B cell (primary cell): ENCODE results near the gene MPP7. TPM values are rescaled to one million over a fixed set of nuclear protein-coding genes. Genes with fewer than 3 reads are reported as not detected.

Source experiments
- ATAC-seq: fragments of 200-7000 bp; cut with Tn5 transposase; one replicate; pipeline ENCODE4 v1.10.0; 2021; ENCODE audit warnings: low read depth, mild to moderate bottlenecking, moderate number of reproducible peaks, moderate library complexity
- CTCF ChIA-PET: fragments of 350-600 bp; sonication (Branson Sonifier 250); formaldehyde crosslinking; loops from one replicate; lab custom pipeline; 2021; ENCODE audit warnings: antibody characterized with exemption, inconsistent platforms; lab: Charles Lee
- POLR2A ChIA-PET: fragments of 350-600 bp; sonication (Branson Sonifier 250); formaldehyde crosslinking; loops from one replicate; lab custom pipeline; 2021; ENCODE audit warnings: antibody characterized with exemption; lab: Charles Lee
- DNase-seq: peaks from one replicate; pipeline ENCODE4 v3.0.0; 2013
- H2AFZ ChIP-seq: 2 replicates; pipeline ENCODE4 v1.6.1; 2012; ENCODE audit warnings: mild to moderate bottlenecking, low read depth, low read length; ENCODE audit not compliant: insufficient read depth, poor library complexity, severe bottlenecking
- H3K27ac ChIP-seq, 2 donors: 1 replicate in 1 of 2; 2 replicates in 1 of 2; pipeline ENCODE4 v1.5.1; 2012 to 2013; ENCODE audit warnings: low read length in 2 of 2, mild to moderate bottlenecking in 2 of 2, moderate library complexity in 1 of 2
- H3K27me3 ChIP-seq, 4 experiments: fragments of 200-600 bp in 1 of 4; sonication (generic) in 1 of 4; replicated peaks in 1 of 4; 1 replicate in 2 of 4; 2 replicates in 2 of 4; pipeline versions ENCODE4 v1.6.1 to v1.7.0; 2013 to 2016; ENCODE audit warnings: low read length in 3 of 4, mild to moderate bottlenecking in 2 of 4, mixed read lengths in 1 of 4, moderate library complexity in 1 of 4; ENCODE audit not compliant: insufficient read depth in 4 of 4, control insufficient read depth in 3 of 4; ENCODE audit errors: control extremely low read depth in 1 of 4
- H3K36me3 ChIP-seq, 2 experiments: replicated peaks in 1 of 2; 1 replicate in 1 of 2; 2 replicates in 1 of 2; pipeline versions ENCODE4 v1.6.1 to v1.7.1; 2013; ENCODE audit warnings: low read length in 1 of 2; ENCODE audit not compliant: insufficient read depth in 2 of 2, control insufficient read depth in 1 of 2; ENCODE audit errors: control extremely low read depth in 1 of 2, extremely low read depth in 1 of 2
- H3K4me1 ChIP-seq, 2 donors: fragments of 200-600 bp in 1 of 2; sonication (generic) in 1 of 2; 1 replicate in 1 of 2; 2 replicates in 1 of 2; pipeline versions ENCODE4 v1.5.1 to v1.6.1; 2013 to 2017; ENCODE audit warnings: low read length in 2 of 2; ENCODE audit not compliant: control insufficient read depth in 2 of 2, insufficient read depth in 2 of 2
- H3K4me2 ChIP-seq: replicated peaks from 2 replicates; pipeline ENCODE3; 2012; ENCODE audit warnings: mild to moderate bottlenecking, low read depth, low read length; ENCODE audit not compliant: poor library complexity, severe bottlenecking
- H3K4me3 ChIP-seq, 5 experiments: fragments of 200-600 bp in 1 of 5; sonication (generic) in 1 of 5; 1 replicate in 3 of 5; 2 replicates in 2 of 5; pipeline versions ENCODE4 v1.5.1 to v1.7.0; 2011 to 2016; ENCODE audit warnings: low read length in 4 of 5, mild to moderate bottlenecking in 4 of 5, low read depth in 2 of 5, control low read depth in 1 of 5, moderate library complexity in 1 of 5; ENCODE audit not compliant: insufficient read depth in 1 of 5; ENCODE audit errors: control extremely low read depth in 1 of 5, extremely low read depth in 1 of 5
- H3K79me2 ChIP-seq: fragments of 200-600 bp; sonication (generic); one replicate; pipeline ENCODE4 v1.6.0; 2016; ENCODE audit warnings: low read length; ENCODE audit not compliant: control insufficient read depth, insufficient read depth
- H3K9ac ChIP-seq: fragments of 200-600 bp; sonication (generic); 2 replicates; pipeline ENCODE4 v1.6.1; 2017; ENCODE audit warnings: mild to moderate bottlenecking, low read length, moderate library complexity
- H3K9me3 ChIP-seq, 3 donors: one replicate each; pipeline versions ENCODE4 v1.6.1 to v1.7.1; 2013; ENCODE audit warnings: low read length in 2 of 3; ENCODE audit not compliant: control insufficient read depth in 2 of 3, insufficient read depth in 1 of 3; ENCODE audit errors: control extremely low read depth in 1 of 3
- H4K20me1 ChIP-seq: 2 replicates; pipeline ENCODE4 v1.6.0; 2012; ENCODE audit warnings: mild to moderate bottlenecking, low read length; ENCODE audit not compliant: insufficient read depth, control insufficient read depth, poor library complexity, severe bottlenecking
- H3K27ac Mint-ChIP-seq: one replicate; pipeline ENCODE4 v1.8.0; 2021; ENCODE audit warnings: mixed read lengths
- H3K27me3 Mint-ChIP-seq: one replicate; pipeline ENCODE4 v1.8.0; 2021; ENCODE audit warnings: mixed read lengths
- H3K4me1 Mint-ChIP-seq: one replicate; pipeline ENCODE4 v1.8.0; 2021; ENCODE audit warnings: mixed read lengths
- H3K4me3 Mint-ChIP-seq: one replicate; pipeline ENCODE4 v1.8.0; 2021; ENCODE audit warnings: mixed read lengths
- H3K9me3 Mint-ChIP-seq: one replicate; pipeline ENCODE4 v1.8.0; 2022; ENCODE audit warnings: mixed read lengths; ENCODE audit not compliant: insufficient read depth
- EZH2 ChIP-seq: IDR thresholded peaks from 2 replicates; pipeline ENCODE4 v1.6.1; 2012; ENCODE audit warnings: borderline replicate concordance, low read depth, mild to moderate bottlenecking, moderate library complexity, low read length; ENCODE audit not compliant: insufficient read depth, poor library complexity, severe bottlenecking
- WGBS: methylation state at CpG from one replicate; pipeline ENCODE4 v1.1.5; 2013; ENCODE audit warnings: missing lambda C conversion rate; ENCODE audit not compliant: insufficient coverage; 5-methylcytosine and 5-hydroxymethylcytosine counted together
- intact Hi-C: fragments of 100-400 bp; cut with micrococcal nuclease; formaldehyde crosslinking; loops from one replicate; pipeline ENCODE4 v1.10.0; 2022
- polyA plus RNA-seq: library from polyadenylated mRNA; depleted of rRNA; stranded (reverse); fragments of >200 nt; gene quantifications from 2 replicates; pipeline ENCODE4 v1.2.3, GENCODE V29; 2012
- total RNA-seq, 2 donors: library from RNA; stranded (reverse); fragments of 120-200 nt in 1 of 2; gene quantifications; 1 replicate in 1 of 2; 2 replicates in 1 of 2; pipeline versions ENCODE4 v1.2.3 to v1.2.4, GENCODE V29; 2013 to 2022
- TF ChIP-seq, protein P1 (sequence below): fragments of 200-600 bp; IDR thresholded peaks from one replicate; pipeline ENCODE4 v1.8.0; 2022; ENCODE audit warnings: antibody characterized with exemption, mild to moderate bottlenecking

The MPP7 gene
- total and polyA plus RNA-seq, 2 donors (not counting 1 experiment from before 2014, with no cell fraction given) = 2.1 to 13.1 TPM

DNA sequence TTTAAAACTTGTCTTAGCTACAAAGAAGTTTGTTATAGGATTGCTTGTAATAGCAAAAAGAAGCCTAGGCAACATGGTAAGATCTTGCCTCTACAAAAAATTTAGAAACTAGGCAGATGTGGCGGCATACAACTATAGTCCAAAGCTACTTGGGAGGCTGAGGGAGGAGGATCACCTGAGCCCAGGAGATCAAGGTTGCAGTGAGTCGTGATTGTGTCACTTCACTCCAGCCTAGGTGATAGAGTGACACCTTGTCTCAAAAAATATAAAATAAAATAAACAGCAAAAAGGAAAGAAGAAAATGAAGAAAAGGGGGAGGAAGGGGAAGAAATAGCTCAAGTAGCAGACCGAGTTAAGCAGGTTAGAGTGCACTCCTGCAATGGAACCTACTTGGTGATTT, 47.0 kb upstream of the MPP7 start:
- no peaks in the 10 kb centered on the region for H3K4me1 ChIP-seq
- no peak for TF ChIP-seq EZH2
- TF ChIP-seq, protein P1, sequence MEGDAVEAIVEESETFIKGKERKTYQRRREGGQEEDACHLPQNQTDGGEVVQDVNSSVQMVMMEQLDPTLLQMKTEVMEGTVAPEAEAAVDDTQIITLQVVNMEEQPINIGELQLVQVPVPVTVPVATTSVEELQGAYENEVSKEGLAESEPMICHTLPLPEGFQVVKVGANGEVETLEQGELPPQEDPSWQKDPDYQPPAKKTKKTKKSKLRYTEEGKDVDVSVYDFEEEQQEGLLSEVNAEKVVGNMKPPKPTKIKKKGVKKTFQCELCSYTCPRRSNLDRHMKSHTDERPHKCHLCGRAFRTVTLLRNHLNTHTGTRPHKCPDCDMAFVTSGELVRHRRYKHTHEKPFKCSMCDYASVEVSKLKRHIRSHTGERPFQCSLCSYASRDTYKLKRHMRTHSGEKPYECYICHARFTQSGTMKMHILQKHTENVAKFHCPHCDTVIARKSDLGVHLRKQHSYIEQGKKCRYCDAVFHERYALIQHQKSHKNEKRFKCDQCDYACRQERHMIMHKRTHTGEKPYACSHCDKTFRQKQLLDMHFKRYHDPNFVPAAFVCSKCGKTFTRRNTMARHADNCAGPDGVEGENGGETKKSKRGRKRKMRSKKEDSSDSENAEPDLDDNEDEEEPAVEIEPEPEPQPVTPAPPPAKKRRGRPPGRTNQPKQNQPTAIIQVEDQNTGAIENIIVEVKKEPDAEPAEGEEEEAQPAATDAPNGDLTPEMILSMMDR = no peak
- no peak for ATAC-seq
- H4K20me1 ChIP-seq = no peaks in the 10 kb centered on the region
- Mint-ChIP-seq H3K27me3 (peaks cover 14% of the 10 kb centered on the region), H3K9me3 (peaks cover 2% of the 10 kb centered on the region), H3K27ac (no peak overlapping the region), H3K4me1 (no peaks in the 10 kb centered on the region), H3K4me3 (no peak overlapping the region)
- ChIA-PET CTCF (interaction anchor here (1.3 kb wide), 1 partner anchor 31 kb away, joined by 5 read pairs; no protein-coding TSS in a partner anchor), POLR2A (interaction anchor here (0.5 kb wide), 1 partner anchor 779 kb away, joined by 3 read pairs; no protein-coding TSS in a partner anchor)
- H2AFZ ChIP-seq = no peak overlapping the region
- H3K36me3 ChIP-seq = no peaks in the 10 kb centered on the region
- no peak overlapping the region for H3K9ac ChIP-seq
- no peak overlapping the region for H3K27ac ChIP-seq
- no peaks in the 10 kb centered on the region for H3K27me3 ChIP-seq
- intact Hi-C loops = no loop called here
- H3K4me3 ChIP-seq = no peak overlapping the region
- WGBS = 100% methylated on average over 1 of the region's 3 CpGs
- no peaks in the 10 kb centered on the region for H3K79me2 ChIP-seq
- no peak overlapping the region for H3K4me2 ChIP-seq
- DNase-seq = no peak
- peaks cover 2 to 7% (median 7%) of the 10 kb centered on the region in 3 donors for H3K9me3 ChIP-seq

DNA sequence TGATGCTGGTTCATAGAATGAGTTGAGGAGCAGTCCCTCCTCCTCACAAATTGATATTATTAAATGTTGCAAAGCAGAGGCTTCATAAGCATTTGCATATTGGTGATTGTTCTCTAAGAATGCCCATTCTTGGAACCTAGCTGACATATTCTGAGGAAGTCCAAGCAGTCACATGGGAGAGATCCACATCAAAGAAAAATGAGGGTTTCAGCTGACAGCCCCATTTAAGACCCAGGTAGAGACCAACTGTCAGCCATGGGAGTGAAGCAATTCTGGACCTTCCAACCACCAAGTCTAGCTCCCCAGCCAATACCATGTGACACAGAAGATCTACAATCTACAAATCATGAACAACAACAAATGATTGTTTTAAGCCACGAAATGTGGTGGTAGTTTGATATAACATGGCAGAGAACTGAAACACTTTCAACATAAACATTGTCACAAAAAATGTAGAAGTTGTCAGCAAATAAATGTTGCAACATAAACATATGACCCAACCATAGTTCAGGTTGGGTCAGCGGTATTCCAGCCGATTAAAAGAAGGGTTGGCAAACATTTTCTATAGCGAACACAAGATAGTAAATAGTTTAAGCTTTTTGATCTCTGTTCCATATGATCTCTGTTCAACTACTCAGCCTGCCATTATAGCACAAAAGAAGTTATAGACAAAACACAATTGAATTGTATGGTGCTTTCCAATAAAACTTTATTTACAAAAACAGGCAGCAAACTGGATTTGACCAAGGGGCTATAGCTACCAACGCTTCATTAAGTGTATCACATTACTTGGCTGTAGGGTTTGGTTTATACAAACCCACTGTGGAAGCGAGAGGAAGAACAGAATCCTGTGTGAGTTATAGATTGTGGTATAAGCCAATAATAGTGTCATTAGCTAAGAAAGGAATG, 41.4 kb upstream of the MPP7 start:
- no peak for TF ChIP-seq EZH2
- TF ChIP-seq, protein P1 = no peak
- H3K79me2 ChIP-seq = no peaks in the 10 kb centered on the region
- DNase-seq (no peak), ATAC-seq (no peak)
- H3K36me3 ChIP-seq = no peaks in the 10 kb centered on the region
- H3K27ac ChIP-seq = no peak overlapping the region
- Mint-ChIP-seq H3K27me3 (peaks cover 14% of the 10 kb centered on the region), H3K4me3 (no peak overlapping the region), H3K4me1 (peaks cover 10% of the 10 kb centered on the region), H3K27ac (no peak overlapping the region), H3K9me3 (peaks cover 7% of the 10 kb centered on the region)
- 94% methylated on average over 2 of the region's 6 CpGs for WGBS
- ChIA-PET POLR2A (no interaction called here), CTCF (interaction anchor here (1.5 kb wide), 1 partner anchor 41 kb away, joined by 5 read pairs; the partner anchor contains the start of gene MPP7)
- H3K9ac ChIP-seq = no peak overlapping the region
- no peak overlapping the region for H3K4me3 ChIP-seq
- H4K20me1 ChIP-seq = no peaks in the 10 kb centered on the region
- H3K27me3 ChIP-seq = no peaks in the 10 kb centered on the region
- intact Hi-C loops = no loop called here
- no peak overlapping the region for H2AFZ ChIP-seq
- no peak overlapping the region for H3K4me2 ChIP-seq
- no peaks in the 10 kb centered on the region for H3K4me1 ChIP-seq
- H3K9me3 ChIP-seq = peaks cover 2 to 7% (median 7%) of the 10 kb centered on the region in 3 donors
